ENCODE data around the gene MSANTD4.
"Not testable (repeated sequence)": the region's sequence is repeated elsewhere in the genome, so short reads cannot be mapped to it uniquely, and the experiment has no call there.

The MSANTD4 gene

DNA sequence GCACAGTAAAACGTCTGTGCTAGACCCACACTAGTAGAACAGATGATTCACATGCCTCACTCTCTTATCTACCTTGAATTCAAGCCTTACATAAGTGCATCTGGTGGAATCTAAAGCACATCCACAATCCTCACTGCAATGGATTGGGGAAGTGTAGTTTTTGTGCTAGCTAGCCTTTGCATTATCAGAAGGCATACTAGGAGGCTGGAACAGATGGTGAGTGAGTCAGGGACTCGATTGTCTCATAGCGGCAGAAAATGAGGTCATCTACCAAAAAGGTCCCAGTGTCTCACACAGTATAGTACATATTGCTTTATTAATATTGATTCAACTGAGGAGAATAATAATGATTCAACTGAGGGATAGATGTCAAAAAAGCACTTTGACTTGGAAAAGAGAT lies 9.3 kb downstream of the MSANTD4 start:
- DNase-seq = no peak

- DNase-seq = no peak
These were observed 10.6 kb downstream of the MSANTD4 start for GRCh38 chr11:106011481-106011880.

GRCh38 chr11:106003094-106003493 lies 18.9 kb downstream of the MSANTD4 start:
- DNase-seq = not testable (repeated sequence)

- DNase-seq = no peak
These were observed 20.6 kb downstream of the MSANTD4 start for GRCh38 chr11:106001304-106002012.

- DNase-seq = no peak
These were observed 30.2 kb downstream of the MSANTD4 start for GRCh38 chr11:105991888-105992287.

DNA sequence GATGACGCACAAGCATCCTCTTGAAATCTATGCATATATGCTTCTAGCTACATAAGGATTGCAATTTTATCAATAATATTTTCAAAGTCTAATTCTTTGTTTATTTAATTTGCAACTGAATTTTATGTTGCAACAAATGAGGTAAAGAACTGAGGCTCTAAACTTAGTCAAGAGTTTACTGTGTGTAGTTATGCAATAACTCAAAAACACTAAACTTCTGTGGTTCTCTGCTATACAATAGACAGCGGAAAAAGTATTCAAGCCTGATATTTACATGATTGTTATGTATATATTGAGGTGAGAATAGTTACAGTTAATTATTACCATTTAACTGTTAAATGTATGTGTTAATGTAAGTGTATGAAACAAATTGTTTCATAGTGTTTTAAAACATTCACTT lies 32.9 kb downstream of the MSANTD4 start:
- no peak for DNase-seq

- DNase-seq = no peak
These were observed 33.8 kb downstream of the MSANTD4 start for GRCh38 chr11:105988197-105988596.

- no peak for DNase-seq
These were observed 35.5 kb downstream of the MSANTD4 start for GRCh38 chr11:105986554-105986953.

GRCh38 chr11:105979997-105980703 lies 41.9 kb downstream of the MSANTD4 start:
- DNase-seq = no peak

DNA sequence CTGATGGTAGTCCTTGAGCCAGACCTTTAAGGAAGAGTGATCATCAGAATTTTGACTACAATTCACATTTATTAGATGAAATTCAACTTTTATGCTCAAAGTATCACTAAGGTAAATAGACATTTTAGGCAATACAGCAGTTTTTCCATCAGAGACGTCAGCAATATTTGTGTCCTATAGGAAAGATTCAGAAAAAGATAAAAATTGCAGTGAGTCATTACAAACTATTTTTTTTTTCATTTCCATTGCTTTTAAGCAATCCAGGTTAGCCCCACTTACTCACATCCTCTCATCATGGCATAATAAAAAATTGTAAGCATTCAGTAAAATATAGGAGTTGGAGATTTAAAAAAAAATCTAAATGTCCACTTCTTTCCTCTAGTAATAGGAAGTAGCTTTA lies 46.9 kb downstream of the MSANTD4 start:
- DNase-seq = no peak

- DNase-seq = no peak
These were observed 52.3 kb downstream of the MSANTD4 start for GRCh38 chr11:105969756-105970155.

GRCh38 chr11:105968021-105968697 lies 53.9 kb downstream of the MSANTD4 start:
- no peak for DNase-seq

DNA sequence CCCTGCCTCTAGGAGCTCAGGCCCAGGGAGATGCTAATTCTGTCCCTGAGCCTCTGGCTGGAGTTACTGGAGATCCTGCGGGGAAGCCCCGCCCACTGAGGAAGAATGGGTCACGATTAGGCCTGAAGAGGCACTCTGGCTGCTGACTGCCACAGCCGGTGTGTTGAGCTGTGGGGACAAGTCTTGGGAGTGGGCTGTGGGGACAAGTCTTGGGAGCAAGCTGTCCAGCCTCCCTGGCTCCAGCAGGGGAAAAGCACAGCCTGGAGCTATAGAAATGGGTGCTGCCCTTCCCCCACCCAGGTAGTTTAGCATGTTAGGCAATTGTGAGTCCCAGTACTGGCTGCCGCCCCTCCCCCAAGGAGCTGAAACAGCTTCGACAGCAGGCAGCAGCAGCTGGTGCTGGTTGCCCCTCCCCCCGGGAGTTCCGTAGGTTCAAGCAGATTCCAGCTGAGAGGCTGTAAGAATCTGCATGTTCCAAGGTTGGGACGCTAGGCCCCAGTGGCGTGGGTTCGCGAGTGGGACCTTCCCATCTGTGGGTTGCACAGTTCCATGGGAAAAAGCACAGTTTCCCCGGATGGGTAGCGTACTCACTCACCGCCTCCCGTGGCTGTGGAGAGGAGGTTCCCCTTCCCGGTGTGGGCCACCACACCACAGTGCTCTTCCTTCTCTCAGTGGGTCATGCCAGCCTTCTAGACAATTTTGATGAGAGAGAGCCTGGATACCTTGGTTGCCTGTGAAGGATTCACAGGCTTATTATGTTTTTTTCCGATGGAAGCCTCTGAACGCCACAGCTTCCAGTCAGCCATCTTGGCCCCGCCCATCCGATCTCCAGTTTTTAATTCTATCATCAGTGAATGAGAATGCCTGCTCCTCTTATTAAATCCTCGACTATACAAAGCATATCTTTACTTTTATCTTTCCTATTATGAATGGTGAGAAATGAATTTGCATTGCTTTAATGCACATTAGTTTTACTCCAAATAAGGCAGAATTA lies 61.5 kb downstream of the MSANTD4 start:
- no peak for DNase-seq

Measured in activated CD4-positive, alpha-beta T cell treated with anti-CD3 and anti-CD28 coated beads, Interleukin-2, amount 50 U/mL, for 16 hours (primary cell).